Erythroblast (primary cell): ENCODE results near the gene CAMKMT.

Experiments
- GATA1 ChIP-seq: IDR thresholded peaks from 2 replicates; pipeline ENCODE4 v1.6.1; 2011; ENCODE audit warnings: low read depth, mild to moderate bottlenecking, control low read depth, low read length, moderate library complexity
- POLR2A ChIP-seq: IDR thresholded peaks from 2 replicates; pipeline ENCODE4 v1.6.1; 2011; ENCODE audit warnings: mild to moderate bottlenecking, low read length

GRCh38 chr2:44358503-44358902, 3.2 kb upstream of the CAMKMT start:
- no peak for TF ChIP-seq POLR2A
- no peak for TF ChIP-seq GATA1
